SH-SY5Y (cell line): ENCODE results near the gene CUL7.

ENCODE experiments used
- GATA2 ChIP-seq: IDR thresholded peaks from 2 replicates; pipeline ENCODE4 v1.6.1; 2011; ENCODE audit warnings: mild to moderate bottlenecking, low read depth, low read length
- GATA3 ChIP-seq: IDR thresholded peaks from 2 replicates; pipeline ENCODE4 v1.6.1; 2011; ENCODE audit warnings: low read depth, mild to moderate bottlenecking, low read length, moderate library complexity

GRCh38 chr6:43013097-43013842 is 40.4 kb downstream of the CUL7 start:
- TF ChIP-seq GATA2 (no peak), GATA3 (no peak)
